Neural cell (in vitro differentiated cells): ENCODE measurements around the gene RGS18. TPM values are rescaled to one million over a fixed set of nuclear protein-coding genes. Genes with fewer than 3 reads are reported as not detected.

Source experiments
- H2AFZ ChIP-seq: fragments of 200-600, 300-800 bp; sonication (generic), shearing (Covaris generic); 2 replicates; pipeline ENCODE4 v1.6.0; 2014; ENCODE audit warnings: low read depth, mild to moderate bottlenecking, antibody characterized with exemption, low read length, moderate library complexity
- H3F3A ChIP-seq: fragments of 200-600 bp; shearing (Covaris generic); 2 replicates; pipeline ENCODE4 v1.6.1; 2016; ENCODE audit warnings: mild to moderate bottlenecking, moderate library complexity, mixed read lengths, antibody characterized with exemption, low read length; ENCODE audit not compliant: insufficient read depth, poor library complexity, severe bottlenecking
- H3K27ac ChIP-seq: fragments of 200-600, 300-800 bp; sonication (generic), shearing (Covaris generic); 2 replicates; pipeline ENCODE4 v1.5.1; 2014; ENCODE audit warnings: mild to moderate bottlenecking, low read length, moderate library complexity
- H3K27me3 ChIP-seq: fragments of 300-800, 200-600 bp; sonication (generic), shearing (Covaris generic); 2 replicates; pipeline ENCODE4 v1.6.0; 2014; ENCODE audit warnings: mild to moderate bottlenecking, low read depth, low read length, moderate library complexity; ENCODE audit not compliant: insufficient read depth
- H3K36me3 ChIP-seq: fragments of 300-800, 200-600 bp; sonication (generic), shearing (Covaris generic); 2 replicates; pipeline ENCODE4 v1.5.1; 2014; ENCODE audit warnings: mild to moderate bottlenecking, antibody characterized with exemption, low read length, moderate library complexity; ENCODE audit not compliant: insufficient read depth
- H3K4me2 ChIP-seq: fragments of 300-800, 200-600 bp; sonication (generic), shearing (Covaris generic); 2 replicates; pipeline ENCODE4 v1.6.0; 2014; ENCODE audit warnings: mild to moderate bottlenecking, low read length
- H3K4me3 ChIP-seq: fragments of 300-800, 200-600 bp; sonication (generic), shearing (Covaris generic); 2 replicates; pipeline ENCODE4 v1.5.1; 2014; ENCODE audit warnings: mild to moderate bottlenecking, low read length, moderate library complexity
- H3K79me2 ChIP-seq: fragments of 200-600 bp; shearing (Covaris generic); replicated peaks from 2 replicates; pipeline ENCODE4 v1.6.0; 2014; ENCODE audit warnings: mild to moderate bottlenecking, low read length, moderate library complexity; ENCODE audit not compliant: insufficient read depth
- H3K9ac ChIP-seq: fragments of 300-800, 200-600 bp; sonication (generic), shearing (Covaris generic); 2 replicates; pipeline ENCODE4 v1.6.1; 2016; ENCODE audit warnings: mild to moderate bottlenecking, low read length, mixed read lengths
- H3K9me2 ChIP-seq: fragments of 200-600 bp; shearing (Covaris generic); 2 replicates; pipeline ENCODE4 v1.6.1; 2016; ENCODE audit warnings: mild to moderate bottlenecking, low read length, mixed read lengths; ENCODE audit not compliant: insufficient read depth
- H3K9me3 ChIP-seq: fragments of 200-600, 300-800 bp; sonication (generic), shearing (Covaris generic); 2 replicates; pipeline ENCODE4 v1.6.1; 2016; ENCODE audit warnings: mild to moderate bottlenecking, mixed run types, low read length, moderate library complexity, mixed read lengths
- H4K20me1 ChIP-seq: fragments of 200-600 bp; shearing (Covaris generic); 2 replicates; pipeline ENCODE4 v1.6.1; 2016; ENCODE audit warnings: mild to moderate bottlenecking, mixed run types; ENCODE audit not compliant: insufficient read depth
- EP300 ChIP-seq: fragments of 450-650 bp; conservative IDR thresholded peaks from 2 replicates; pipeline ENCODE4 v1.6.1; 2014; ENCODE audit warnings: antibody characterized with exemption, mild to moderate bottlenecking, moderate library complexity; ENCODE audit not compliant: poor library complexity, severe bottlenecking
- EZH2 ChIP-seq: fragments of 200-600, 300-800 bp; shearing (Covaris generic), sonication (generic); IDR thresholded peaks from 2 replicates; pipeline ENCODE4 v1.6.1; 2014; ENCODE audit warnings: antibody characterized with exemption, low read length, borderline replicate concordance, mild to moderate bottlenecking; ENCODE audit not compliant: insufficient read depth, poor library complexity, severe bottlenecking
- MXI1 ChIP-seq: fragments of 450-650 bp; conservative IDR thresholded peaks from 2 replicates; pipeline ENCODE4 v1.6.1; 2014; ENCODE audit warnings: antibody characterized with exemption, mild to moderate bottlenecking; ENCODE audit not compliant: poor library complexity, severe bottlenecking
- POLR2AphosphoS5 ChIP-seq: IDR thresholded peaks from 2 replicates; pipeline ENCODE4 v1.6.1; 2012
- RAD21 ChIP-seq: fragments of 450-650 bp; conservative IDR thresholded peaks from 2 replicates; pipeline ENCODE4 v1.6.1; 2014; ENCODE audit warnings: antibody characterized with exemption, mild to moderate bottlenecking, moderate library complexity
- SMC3 ChIP-seq: fragments of 450-650 bp; conservative IDR thresholded peaks from 2 replicates; pipeline ENCODE4 v1.6.1; 2014; ENCODE audit warnings: antibody characterized with exemption, mild to moderate bottlenecking, moderate library complexity; ENCODE audit not compliant: poor library complexity
- TAF1 ChIP-seq: IDR thresholded peaks from 2 replicates; pipeline ENCODE4 v1.6.1; 2012; ENCODE audit warnings: low read depth
- polyA plus RNA-seq: library from polyadenylated mRNA; depleted of rRNA; stranded (reverse); fragments of >200 nt; gene quantifications from 2 replicates; pipeline ENCODE4 v1.2.3, GENCODE V29; 2014
- TF ChIP-seq, protein P1 (sequence below): fragments of 450-650 bp; IDR thresholded peaks from 2 replicates; pipeline ENCODE4 v1.5.1; 2014; ENCODE audit warnings: antibody characterized with exemption, mild to moderate bottlenecking, moderate library complexity; ENCODE audit not compliant: poor library complexity, severe bottlenecking
- TF ChIP-seq, protein P2 (sequence below): IDR thresholded peaks from 2 replicates; pipeline ENCODE4 v1.6.1; 2012; ENCODE audit warnings: borderline replicate concordance

The RGS18 gene
- polyA plus RNA-seq, 1 donor from 2014 or later, result not detected

DNA sequence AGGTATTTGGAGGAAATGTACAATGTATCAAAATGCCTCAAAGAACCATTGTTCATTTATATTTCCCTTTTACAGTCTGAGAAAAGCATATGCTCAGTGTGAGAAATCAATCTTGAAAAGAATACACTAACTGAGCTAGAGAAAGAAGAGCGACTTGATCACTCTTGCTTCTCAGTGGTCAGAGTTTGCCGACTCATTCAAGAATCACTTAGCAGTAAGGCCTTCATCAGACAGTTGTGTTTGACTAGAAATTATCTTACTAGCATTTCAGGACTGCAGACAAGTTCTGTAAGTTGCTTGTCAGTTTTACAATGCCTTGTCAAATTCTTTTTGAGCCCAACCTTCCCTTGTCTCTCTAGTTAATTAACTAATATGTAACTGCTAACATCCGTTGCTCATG lies 12.9 kb downstream of the RGS18 start:
- H3K4me2 ChIP-seq, result no peak overlapping the region
- no peaks in the 10 kb centered on the region for H3K9me3 ChIP-seq
- H3F3A ChIP-seq, result no peaks in the 10 kb centered on the region
- H3K27me3 ChIP-seq, result no peaks in the 10 kb centered on the region
- TF ChIP-seq, protein P1, sequence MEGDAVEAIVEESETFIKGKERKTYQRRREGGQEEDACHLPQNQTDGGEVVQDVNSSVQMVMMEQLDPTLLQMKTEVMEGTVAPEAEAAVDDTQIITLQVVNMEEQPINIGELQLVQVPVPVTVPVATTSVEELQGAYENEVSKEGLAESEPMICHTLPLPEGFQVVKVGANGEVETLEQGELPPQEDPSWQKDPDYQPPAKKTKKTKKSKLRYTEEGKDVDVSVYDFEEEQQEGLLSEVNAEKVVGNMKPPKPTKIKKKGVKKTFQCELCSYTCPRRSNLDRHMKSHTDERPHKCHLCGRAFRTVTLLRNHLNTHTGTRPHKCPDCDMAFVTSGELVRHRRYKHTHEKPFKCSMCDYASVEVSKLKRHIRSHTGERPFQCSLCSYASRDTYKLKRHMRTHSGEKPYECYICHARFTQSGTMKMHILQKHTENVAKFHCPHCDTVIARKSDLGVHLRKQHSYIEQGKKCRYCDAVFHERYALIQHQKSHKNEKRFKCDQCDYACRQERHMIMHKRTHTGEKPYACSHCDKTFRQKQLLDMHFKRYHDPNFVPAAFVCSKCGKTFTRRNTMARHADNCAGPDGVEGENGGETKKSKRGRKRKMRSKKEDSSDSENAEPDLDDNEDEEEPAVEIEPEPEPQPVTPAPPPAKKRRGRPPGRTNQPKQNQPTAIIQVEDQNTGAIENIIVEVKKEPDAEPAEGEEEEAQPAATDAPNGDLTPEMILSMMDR, result no peak
- no peak for TF ChIP-seq EZH2
- TF ChIP-seq MXI1, result no peak
- TF ChIP-seq SMC3, result no peak
- TF ChIP-seq, protein P2, sequence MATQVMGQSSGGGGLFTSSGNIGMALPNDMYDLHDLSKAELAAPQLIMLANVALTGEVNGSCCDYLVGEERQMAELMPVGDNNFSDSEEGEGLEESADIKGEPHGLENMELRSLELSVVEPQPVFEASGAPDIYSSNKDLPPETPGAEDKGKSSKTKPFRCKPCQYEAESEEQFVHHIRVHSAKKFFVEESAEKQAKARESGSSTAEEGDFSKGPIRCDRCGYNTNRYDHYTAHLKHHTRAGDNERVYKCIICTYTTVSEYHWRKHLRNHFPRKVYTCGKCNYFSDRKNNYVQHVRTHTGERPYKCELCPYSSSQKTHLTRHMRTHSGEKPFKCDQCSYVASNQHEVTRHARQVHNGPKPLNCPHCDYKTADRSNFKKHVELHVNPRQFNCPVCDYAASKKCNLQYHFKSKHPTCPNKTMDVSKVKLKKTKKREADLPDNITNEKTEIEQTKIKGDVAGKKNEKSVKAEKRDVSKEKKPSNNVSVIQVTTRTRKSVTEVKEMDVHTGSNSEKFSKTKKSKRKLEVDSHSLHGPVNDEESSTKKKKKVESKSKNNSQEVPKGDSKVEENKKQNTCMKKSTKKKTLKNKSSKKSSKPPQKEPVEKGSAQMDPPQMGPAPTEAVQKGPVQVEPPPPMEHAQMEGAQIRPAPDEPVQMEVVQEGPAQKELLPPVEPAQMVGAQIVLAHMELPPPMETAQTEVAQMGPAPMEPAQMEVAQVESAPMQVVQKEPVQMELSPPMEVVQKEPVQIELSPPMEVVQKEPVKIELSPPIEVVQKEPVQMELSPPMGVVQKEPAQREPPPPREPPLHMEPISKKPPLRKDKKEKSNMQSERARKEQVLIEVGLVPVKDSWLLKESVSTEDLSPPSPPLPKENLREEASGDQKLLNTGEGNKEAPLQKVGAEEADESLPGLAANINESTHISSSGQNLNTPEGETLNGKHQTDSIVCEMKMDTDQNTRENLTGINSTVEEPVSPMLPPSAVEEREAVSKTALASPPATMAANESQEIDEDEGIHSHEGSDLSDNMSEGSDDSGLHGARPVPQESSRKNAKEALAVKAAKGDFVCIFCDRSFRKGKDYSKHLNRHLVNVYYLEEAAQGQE, result no peak
- no peak overlapping the region for H3K4me3 ChIP-seq
- H3K9me2 ChIP-seq, result no peaks in the 10 kb centered on the region
- no peak overlapping the region for H2AFZ ChIP-seq
- H3K27ac ChIP-seq, result no peak overlapping the region
- no peaks in the 10 kb centered on the region for H3K79me2 ChIP-seq
- no peaks in the 10 kb centered on the region for H4K20me1 ChIP-seq
- H3K9ac ChIP-seq, result no peak overlapping the region
- no peaks in the 10 kb centered on the region for H3K36me3 ChIP-seq

DNA sequence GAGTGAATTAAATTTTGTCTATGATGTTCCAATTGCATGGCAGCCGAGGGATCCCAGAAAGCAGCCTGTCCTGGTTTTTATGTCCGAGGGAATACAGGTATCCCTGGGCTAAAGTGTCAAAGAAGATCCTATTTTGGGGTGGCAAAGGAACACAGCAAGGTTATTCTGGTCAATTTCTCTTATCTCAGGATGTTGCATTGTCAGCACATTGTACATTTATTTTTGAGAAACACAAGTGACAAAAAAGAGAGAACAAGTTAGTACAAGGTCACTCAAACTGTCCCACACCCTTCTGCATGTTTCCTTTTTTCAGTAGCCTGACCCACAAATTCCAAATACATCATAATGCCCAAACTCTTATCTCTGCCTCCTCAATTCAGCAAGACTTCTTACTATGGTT lies 17.7 kb downstream of the RGS18 start:
- H4K20me1 ChIP-seq, result no peaks in the 10 kb centered on the region
- no peak overlapping the region for H3K4me2 ChIP-seq
- H3K9me3 ChIP-seq, result no peaks in the 10 kb centered on the region
- H3K27me3 ChIP-seq, result no peaks in the 10 kb centered on the region
- H3K36me3 ChIP-seq, result no peaks in the 10 kb centered on the region
- H2AFZ ChIP-seq, result no peak overlapping the region
- H3K9me2 ChIP-seq, result no peaks in the 10 kb centered on the region
- no peak overlapping the region for H3K9ac ChIP-seq
- no peak overlapping the region for H3K4me3 ChIP-seq
- no peak for TF ChIP-seq TAF1
- no peaks in the 10 kb centered on the region for H3F3A ChIP-seq
- H3K79me2 ChIP-seq, result no peaks in the 10 kb centered on the region
- no peak overlapping the region for H3K27ac ChIP-seq

DNA sequence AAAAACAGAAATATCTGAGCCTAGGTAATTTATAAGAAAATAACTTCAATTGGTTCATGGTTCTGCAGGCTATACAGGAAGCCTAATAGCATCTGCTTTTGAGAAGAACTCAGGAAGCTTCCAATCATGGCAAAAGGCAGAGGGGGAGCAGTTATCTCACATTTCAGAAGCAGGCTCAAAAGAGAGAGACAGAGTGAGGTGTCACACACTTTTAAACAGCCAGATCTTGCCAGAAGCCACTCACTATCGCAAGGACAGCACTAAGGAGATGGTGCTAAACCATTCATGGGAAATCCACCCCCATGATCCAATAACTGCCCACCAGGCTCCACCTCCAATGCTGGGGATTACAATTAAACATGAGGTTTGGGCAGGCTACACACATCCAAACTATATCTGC lies 25.5 kb downstream of the RGS18 start:
- H3K36me3 ChIP-seq, result no peaks in the 10 kb centered on the region
- H3K9ac ChIP-seq, result no peak overlapping the region
- no peak overlapping the region for H3K4me3 ChIP-seq
- H3K4me2 ChIP-seq, result no peak overlapping the region
- no peaks in the 10 kb centered on the region for H3K9me2 ChIP-seq
- no peaks in the 10 kb centered on the region for H3K79me2 ChIP-seq
- TF ChIP-seq MXI1 (no peak), SMC3 (no peak), POLR2AphosphoS5 (no peak), EP300 (no peak), TAF1 (no peak), EZH2 (no peak), RAD21 (no peak)
- TF ChIP-seq, protein P1, result no peak
- TF ChIP-seq, protein P2, result no peak
- H3K9me3 ChIP-seq, result no peaks in the 10 kb centered on the region
- H3K27me3 ChIP-seq, result no peaks in the 10 kb centered on the region
- no peak overlapping the region for H3K27ac ChIP-seq
- H4K20me1 ChIP-seq, result no peaks in the 10 kb centered on the region
- H3F3A ChIP-seq, result no peaks in the 10 kb centered on the region
- no peak overlapping the region for H2AFZ ChIP-seq
